ENCODE data around the gene HBA2. TPM values are rescaled to one million over a fixed set of nuclear protein-coding genes. Genes with fewer than 3 reads are reported as not detected.

HBA2 gene
- total and polyA plus RNA-seq, 8 donors, result 1.1 to 39.5 (median 4.3) TPM

GRCh38 chr16:178668-179015 lies 6.0 kb downstream of the HBA2 start:
- Histone ChIP-seq H3K36me3 (no peaks in the 10 kb centered on the region), H3K27ac (no peak overlapping the region), H3K9me3 (no peaks in the 10 kb centered on the region), H3K4me3 (no peak overlapping the region), H3K27me3 (peaks cover 3 to 28% (median 12%) of the 10 kb centered on the region in 4 donors), H3K4me1 (peaks cover 10 to 14% (median 10%) of the 10 kb centered on the region in 3 donors)
- DNase-seq (no peak), ATAC-seq (no peak), FAIRE-seq (no peak)
- intact Hi-C loops (cut with DNase I), result no loop called here
- no peak for TF ChIP-seq CTCF (IDR thresholded peaks at IDR 0.05)
- WGBS, 2 donors, result 70 to 84% methylated on average over 11 of the region's 11 CpGs

GRCh38 chr16:179211-180092 lies 6.8 kb downstream of the HBA2 start:
- WGBS, 2 donors, result 65 to 73% methylated on average over 17 of the region's 17 CpGs
- H3K9me3 ChIP-seq, result no peaks in the 10 kb centered on the region
- peaks cover 10 to 14% (median 10%) of the 10 kb centered on the region in 3 donors for H3K4me1 ChIP-seq
- H3K36me3 ChIP-seq, result no peaks in the 10 kb centered on the region
- no peak for ATAC-seq
- H3K27ac ChIP-seq, result no peak overlapping the region
- DNase-seq, result no peak
- no peak for FAIRE-seq
- no peak for TF ChIP-seq CTCF (IDR thresholded peaks at IDR 0.05)
- peaks cover 3 to 28% (median 12%) of the 10 kb centered on the region in 4 donors for H3K27me3 ChIP-seq
- H3K4me3 ChIP-seq, result no peak overlapping the region
- intact Hi-C loops (cut with DNase I), result no loop called here

GRCh38 chr16:180101-180675 lies 7.5 kb downstream of the HBA2 start, which contains the start of gene HBQ1:
TSS of gene HBQ1 (plus strand) at chr16:180459. CDS start at chr16:180487, 28 bp downstream.
- no peak for DNase-seq
- no peak for TF ChIP-seq CTCF (IDR thresholded peaks at IDR 0.05)
- peak in 2 of 4 donors; percentile 11 to 27 for ATAC-seq
- Histone ChIP-seq H3K36me3 (no peaks in the 10 kb centered on the region), H3K27me3 (peaks cover 3 to 22% (median 12%) of the 10 kb centered on the region in 4 donors), H3K9me3 (no peaks in the 10 kb centered on the region), H3K27ac (no peak within 1 kb of the TSS), H3K4me1 (peaks cover 10 to 14% (median 10%) of the 10 kb centered on the region in 3 donors), H3K4me3 (peak within 1 kb of the TSS in 1 of 4 donors; percentile 33)
- WGBS, 2 donors, result 8 to 9% methylated on average over 52 to 59 of the region's 59 CpGs
- FAIRE-seq, result no peak
- intact Hi-C loops (cut with DNase I), result no loop called here

- no peak for TF ChIP-seq CTCF (IDR thresholded peaks at IDR 0.05)
- Histone ChIP-seq H3K27ac (no peak overlapping the region), H3K4me1 (peaks cover 10 to 14% (median 10%) of the 10 kb centered on the region in 3 donors), H3K9me3 (no peaks in the 10 kb centered on the region), H3K36me3 (no peaks in the 10 kb centered on the region), H3K27me3 (peaks cover 3 to 20% (median 12%) of the 10 kb centered on the region in 4 donors), H3K4me3 (peak overlapping the region in 1 of 4 donors; percentile 33)
- intact Hi-C loops (cut with DNase I), result no loop called here
- WGBS, 2 donors, result 2% methylated on average over 74 to 89 of the region's 89 CpGs
- ATAC-seq (peak; percentile 79 to 93 (median 88)), DNase-seq (peak in 5 of 6 donors; percentile 60 to 90 (median 68)), FAIRE-seq (no peak)
Observed at GRCh38 chr16:180681-181564, 8.2 kb downstream of the HBA2 start.

Measured in pancreas (tissue), 10 donors.